Fibroblast of the conjunctiva (primary cell): ENCODE data around the gene ATG2B.

Experiments used
- DNase-seq: peaks from one replicate; pipeline ENCODE4 v3.0.0-alpha.2; 2010; ENCODE audit warnings: low read depth

The ATG2B gene

DNA sequence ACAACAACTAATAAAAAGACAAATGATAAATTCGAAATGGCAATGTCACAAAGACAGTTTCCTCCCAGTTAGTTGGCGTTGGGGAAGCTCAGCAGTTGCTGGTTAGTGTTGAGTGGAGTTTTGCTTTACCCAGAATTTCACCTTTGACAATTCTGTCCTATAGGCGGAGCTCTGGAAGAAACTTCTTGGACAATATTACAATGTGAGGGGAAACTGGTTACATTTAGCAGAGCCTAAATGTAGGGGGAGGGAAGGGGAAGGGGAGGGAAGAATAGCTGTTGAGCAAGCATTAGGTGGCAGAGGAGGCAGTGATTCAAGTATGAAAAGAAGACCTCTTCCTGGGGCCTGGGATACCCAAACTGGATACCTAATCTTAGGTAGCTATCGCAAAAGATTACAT is 55.7 kb downstream of the ATG2B start:
- DNase-seq, result no peak

DNA sequence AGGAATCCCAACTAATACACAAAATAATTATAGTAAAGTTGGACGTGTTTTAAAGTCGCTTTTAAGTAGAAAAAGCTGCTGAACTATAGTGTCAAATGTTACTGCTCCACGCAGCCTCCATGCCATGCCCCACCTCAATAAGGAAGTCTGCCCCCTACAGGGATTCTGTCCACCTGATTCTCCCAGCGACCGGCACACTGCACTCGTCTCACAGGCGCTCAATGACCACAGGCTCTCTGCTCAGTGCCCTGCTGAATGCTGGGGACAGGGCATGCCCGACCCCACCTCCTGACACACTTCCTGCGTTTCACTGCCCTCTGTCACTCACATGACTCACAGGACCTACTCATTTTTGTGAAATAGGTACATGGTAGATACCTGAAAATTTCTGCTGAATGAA is 58.2 kb downstream of the ATG2B start:
- DNase-seq, result no peak

GRCh38 chr14:96303981-96304380 is 59.2 kb downstream of the ATG2B start:
- no peak for DNase-seq

- DNase-seq, result no peak
Measured at GRCh38 chr14:96299441-96299840, 63.7 kb downstream of the ATG2B start.

DNA sequence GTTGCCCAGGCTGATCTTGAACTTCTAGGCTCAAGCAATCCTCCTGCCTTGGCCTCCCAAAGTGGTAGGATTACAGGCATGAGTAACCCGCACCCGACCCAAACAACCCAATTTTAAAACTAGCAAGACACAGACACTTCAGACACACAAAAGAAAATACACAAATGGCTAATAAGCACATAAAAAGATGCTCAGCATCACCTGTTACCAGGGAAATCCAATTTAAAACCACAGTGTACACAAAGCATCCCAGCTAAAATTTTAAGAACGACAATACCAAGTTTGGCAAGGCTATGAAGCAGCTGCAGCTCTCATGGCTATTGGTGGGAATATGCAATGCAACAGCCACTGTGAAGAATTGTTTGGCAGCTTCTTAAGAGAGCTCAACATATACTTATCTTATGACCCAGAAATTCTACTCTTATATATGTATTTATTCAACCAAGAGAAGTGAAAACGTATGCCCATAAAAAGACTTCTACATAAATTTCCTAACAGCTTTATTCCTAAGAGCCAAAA is 65.1 kb downstream of the ATG2B start:
- DNase-seq, result no peak

DNA sequence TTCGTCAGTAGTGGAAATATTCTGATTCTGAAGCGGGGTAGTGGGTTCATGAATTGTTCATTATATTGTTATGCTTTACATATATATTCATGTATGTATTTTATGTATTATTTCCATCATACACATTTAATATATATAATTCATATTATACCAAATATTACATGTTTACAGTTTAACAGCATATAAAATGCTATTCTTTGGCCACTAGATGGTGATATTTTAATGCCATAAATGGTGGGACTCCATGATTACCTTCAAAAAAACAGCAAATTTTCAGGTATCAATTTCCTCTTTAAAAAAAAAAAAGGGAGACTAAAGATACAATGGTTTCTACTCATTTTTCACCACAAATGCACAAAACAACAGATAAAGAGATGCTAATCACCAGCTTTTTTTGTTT is 66.1 kb downstream of the ATG2B start:
- DNase-seq, result no peak

DNA sequence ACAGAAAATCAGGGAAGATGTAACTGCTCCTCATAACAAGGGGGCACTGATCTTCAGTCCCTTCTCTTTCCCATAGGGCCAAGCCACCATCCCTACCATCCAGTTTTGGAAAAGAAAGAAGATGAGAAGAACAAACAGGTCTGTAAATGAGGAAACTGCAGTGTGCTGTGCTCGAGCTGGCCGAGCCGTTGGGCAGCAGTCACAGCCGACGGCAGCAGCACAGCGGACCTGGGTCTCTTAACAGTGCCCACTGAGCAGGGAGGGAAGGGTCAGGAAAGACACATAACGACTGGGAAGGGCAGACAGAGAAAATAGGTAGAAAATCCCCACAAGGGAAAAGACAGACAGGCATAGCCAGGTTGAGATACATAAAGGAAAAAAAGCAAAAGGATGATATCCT is 68.9 kb downstream of the ATG2B start:
- DNase-seq, result no peak

DNA sequence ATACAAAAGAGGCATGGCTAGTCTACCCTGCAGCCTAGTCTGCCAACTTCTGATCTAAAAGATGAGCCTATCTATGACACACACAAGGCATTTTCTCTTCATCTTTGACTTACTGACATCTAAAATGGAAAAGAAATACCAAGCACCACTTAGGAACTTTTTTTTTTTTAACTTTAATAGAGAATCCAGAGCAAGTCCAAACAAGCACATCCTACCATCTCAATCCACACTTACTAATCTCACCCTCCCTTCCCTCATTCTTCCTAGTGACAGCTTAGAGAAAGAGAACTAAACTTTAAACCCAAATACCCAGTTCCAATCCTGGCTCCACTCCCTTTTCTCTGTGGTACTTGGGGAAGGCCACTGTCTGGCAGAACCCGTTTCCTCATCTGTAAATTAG is 75.3 kb downstream of the ATG2B start:
- no peak for DNase-seq

DNA sequence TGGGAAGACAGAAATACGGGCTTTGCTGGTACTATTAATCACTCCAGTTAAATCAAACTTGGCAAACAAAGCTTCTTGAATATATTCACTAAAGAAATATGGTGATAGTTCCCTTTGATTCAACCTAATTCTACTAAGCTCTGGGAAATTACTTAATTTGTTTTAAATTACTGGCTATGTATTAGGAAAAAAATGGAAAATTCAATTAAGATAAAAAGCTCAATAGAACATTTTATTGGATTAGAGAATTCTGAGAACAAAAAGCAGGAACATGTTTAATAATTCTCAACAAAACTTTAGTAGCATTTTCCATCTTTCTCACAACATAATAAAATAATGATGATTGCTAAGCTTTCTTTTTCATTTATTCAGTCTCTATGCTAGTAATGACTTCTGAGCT is 76.9 kb downstream of the ATG2B start:
- no peak for DNase-seq

DNA sequence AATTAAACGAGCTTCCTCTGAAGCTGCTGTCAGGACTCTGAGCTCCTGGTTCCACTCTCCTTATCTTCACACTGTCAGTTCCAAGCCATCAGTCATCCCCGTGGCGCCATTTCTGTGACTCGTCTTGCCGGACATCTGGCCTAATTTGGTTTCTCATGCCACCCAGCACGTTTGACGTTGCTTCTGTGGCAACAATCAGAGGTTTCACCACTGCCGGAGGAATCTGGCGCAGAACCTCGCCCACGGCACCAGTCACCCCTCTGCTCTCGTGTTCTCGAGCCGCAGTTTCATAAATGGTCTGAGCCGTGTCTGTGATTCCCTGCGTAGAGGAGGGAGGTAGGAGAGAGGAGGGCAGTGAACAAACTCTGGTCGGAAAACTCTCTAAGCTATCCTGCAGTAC is 77.5 kb downstream of the ATG2B start:
- no peak for DNase-seq

- no peak for DNase-seq
Measured at GRCh38 chr14:96284430-96284829, 78.7 kb downstream of the ATG2B start.

GRCh38 chr14:96284008-96284407 is 79.1 kb downstream of the ATG2B start:
- no peak for DNase-seq

GRCh38 chr14:96281486-96281885 is 81.7 kb downstream of the ATG2B start:
- no peak for DNase-seq

DNA sequence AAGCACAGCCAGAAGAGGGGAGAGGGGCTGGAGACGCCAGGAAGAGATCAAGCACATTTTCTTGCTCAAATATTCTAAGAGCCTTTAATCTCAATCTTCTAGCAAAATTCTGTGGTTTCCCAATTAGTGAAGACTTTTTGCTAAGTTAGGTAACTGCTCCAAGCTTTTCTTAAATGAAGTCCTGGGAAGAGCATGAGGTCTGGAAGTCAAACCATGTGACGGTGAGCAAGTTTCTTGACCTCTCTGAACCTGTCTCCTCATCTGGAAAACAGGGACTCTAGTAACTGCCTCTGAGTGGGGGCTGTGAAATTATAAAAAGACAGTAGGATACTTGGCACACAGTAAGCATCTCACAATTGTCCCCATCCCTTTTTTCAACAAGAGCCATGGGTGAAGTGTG is 83.0 kb downstream of the ATG2B start:
- DNase-seq, result no peak

DNA sequence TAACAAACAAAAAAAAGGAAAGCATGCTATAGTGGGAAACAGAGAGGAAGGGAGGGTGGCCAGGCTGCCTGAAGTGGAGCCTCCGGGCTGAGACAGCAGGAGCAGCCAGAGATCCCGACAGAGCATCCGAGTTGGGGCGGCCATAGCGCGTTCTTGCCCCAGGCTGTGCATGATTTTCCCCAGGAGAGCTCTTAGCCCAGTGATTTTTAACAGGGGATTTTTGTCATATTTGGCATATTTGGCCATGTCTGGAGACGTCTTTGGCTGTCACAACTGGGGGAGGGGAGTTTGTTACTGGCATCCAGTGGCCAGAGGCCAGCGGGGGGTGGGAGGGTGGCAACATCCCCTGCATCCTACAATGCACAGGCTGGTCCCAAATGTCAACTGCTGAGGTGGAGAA is 83.6 kb downstream of the ATG2B start:
- no peak for DNase-seq

GRCh38 chr14:96277890-96278289 is 85.3 kb downstream of the ATG2B start:
- no peak for DNase-seq

- DNase-seq, result peak; percentile 56
Measured at GRCh38 chr14:96275177-96276112, 87.7 kb downstream of the ATG2B start.

- DNase-seq, result peak; percentile 76
Measured at GRCh38 chr14:96274543-96274942, 88.6 kb downstream of the ATG2B start.

DNA sequence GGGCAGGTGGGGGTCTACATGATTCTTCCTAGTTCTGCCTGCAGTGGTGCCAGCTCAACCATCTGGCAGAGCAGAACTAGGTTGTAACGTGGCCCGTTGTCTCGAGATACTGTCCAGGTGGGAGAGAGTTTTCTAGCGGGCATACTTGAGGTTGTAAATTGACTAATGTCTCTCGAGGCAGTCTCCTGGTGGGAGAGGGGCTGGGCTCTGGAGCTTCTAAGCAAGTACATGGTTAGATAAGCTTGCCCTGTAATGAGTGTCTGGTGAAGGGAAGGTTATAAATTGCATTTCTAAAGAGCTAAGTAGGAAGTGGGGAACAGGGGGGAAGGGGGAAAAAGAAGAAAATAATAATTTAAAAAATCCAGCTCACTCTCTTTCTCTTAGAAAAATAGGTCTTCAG is 89.0 kb downstream of the ATG2B start:
- DNase-seq, result no peak

GRCh38 chr14:96273629-96274028 is 89.5 kb downstream of the ATG2B start:
- no peak for DNase-seq

GRCh38 chr14:96272777-96273473 is 90.2 kb downstream of the ATG2B start:
- no peak for DNase-seq

DNA sequence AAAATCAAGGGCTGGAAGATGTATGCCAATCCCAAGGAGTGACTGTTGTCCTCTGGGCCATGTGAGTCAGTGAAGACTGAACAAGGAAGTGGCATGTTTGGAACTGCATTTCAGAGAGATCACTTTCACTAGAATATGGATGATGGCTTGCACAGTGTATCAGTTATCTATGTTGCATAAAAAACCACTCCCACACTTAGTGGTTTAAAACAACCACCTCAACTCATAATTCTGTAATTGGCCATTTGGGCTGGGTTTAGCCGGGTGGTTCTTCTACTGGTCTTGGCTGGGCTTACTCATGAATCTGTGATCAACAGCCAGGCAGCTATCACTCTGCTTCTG is 91.7 kb downstream of the ATG2B start:
- DNase-seq, result no peak
